Omental fat pad (tissue), 4 donors: ENCODE results near the gene JOSD1. TPM values are rescaled to one million over a fixed set of nuclear protein-coding genes. Genes with fewer than 3 reads are reported as not detected.

Experiments
- ATAC-seq: fragments of 150-250 bp; one replicate; pipeline ENCODE4 v1.9.1; 2016; ENCODE audit warnings: mild to moderate bottlenecking, moderate library complexity; ENCODE audit not compliant: low FRiP score
- DNase-seq: peaks from one replicate; pipeline ENCODE4 v3.0.0-alpha.2; 2019; ENCODE audit warnings: low spot score
- total RNA-seq, 4 donors: library from RNA; depleted of rRNA; stranded (reverse); fragments of >200 nt; gene quantifications; one replicate each; pipeline ENCODE4 v1.1.0, GENCODE V29; 2016
- TF ChIP-seq, protein P1 (sequence below), 3 donors: fragments of 450-650 bp; IDR thresholded peaks; one replicate each; pipeline ENCODE4 v1.5.1; 2016 to 2017; ENCODE audit warnings: antibody characterized with exemption in 3 of 3, mild to moderate bottlenecking in 3 of 3, moderate library complexity in 2 of 3

JOSD1 gene
- total RNA-seq, 4 donors from 2014 or later = 61.9 to 130 (median 66.3) TPM

- ATAC-seq (no peak), DNase-seq (no peak)
- TF ChIP-seq, protein P1, sequence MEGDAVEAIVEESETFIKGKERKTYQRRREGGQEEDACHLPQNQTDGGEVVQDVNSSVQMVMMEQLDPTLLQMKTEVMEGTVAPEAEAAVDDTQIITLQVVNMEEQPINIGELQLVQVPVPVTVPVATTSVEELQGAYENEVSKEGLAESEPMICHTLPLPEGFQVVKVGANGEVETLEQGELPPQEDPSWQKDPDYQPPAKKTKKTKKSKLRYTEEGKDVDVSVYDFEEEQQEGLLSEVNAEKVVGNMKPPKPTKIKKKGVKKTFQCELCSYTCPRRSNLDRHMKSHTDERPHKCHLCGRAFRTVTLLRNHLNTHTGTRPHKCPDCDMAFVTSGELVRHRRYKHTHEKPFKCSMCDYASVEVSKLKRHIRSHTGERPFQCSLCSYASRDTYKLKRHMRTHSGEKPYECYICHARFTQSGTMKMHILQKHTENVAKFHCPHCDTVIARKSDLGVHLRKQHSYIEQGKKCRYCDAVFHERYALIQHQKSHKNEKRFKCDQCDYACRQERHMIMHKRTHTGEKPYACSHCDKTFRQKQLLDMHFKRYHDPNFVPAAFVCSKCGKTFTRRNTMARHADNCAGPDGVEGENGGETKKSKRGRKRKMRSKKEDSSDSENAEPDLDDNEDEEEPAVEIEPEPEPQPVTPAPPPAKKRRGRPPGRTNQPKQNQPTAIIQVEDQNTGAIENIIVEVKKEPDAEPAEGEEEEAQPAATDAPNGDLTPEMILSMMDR (IDR thresholded peaks at IDR 0.05) = no peak
Observed at GRCh38 chr22:38715176-38715764, 14.5 kb upstream of the JOSD1 start.

DNA sequence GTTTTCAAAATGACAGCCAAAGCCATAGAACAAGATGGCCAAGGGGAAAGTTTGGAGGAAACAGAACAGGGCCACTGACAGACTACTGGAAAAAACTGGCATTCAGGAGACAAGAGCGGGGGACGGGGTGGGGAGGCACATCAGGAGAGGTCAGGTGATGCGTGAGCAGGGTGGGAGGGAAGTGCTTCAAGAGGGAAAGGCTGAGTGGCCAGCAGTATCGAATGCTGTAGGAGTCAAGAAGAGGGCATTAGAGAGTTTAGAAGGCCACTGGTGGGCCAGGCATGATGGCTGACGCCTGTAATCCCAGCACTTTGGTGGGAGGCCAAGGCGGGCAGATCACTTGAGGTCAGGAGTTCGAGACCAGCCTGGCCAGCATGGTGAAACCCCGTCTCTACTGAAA is 13.2 kb upstream of the JOSD1 start:
- ATAC-seq (no peak), DNase-seq (no peak)
- TF ChIP-seq, protein P1 (IDR thresholded peaks at IDR 0.05) = no peak

DNA sequence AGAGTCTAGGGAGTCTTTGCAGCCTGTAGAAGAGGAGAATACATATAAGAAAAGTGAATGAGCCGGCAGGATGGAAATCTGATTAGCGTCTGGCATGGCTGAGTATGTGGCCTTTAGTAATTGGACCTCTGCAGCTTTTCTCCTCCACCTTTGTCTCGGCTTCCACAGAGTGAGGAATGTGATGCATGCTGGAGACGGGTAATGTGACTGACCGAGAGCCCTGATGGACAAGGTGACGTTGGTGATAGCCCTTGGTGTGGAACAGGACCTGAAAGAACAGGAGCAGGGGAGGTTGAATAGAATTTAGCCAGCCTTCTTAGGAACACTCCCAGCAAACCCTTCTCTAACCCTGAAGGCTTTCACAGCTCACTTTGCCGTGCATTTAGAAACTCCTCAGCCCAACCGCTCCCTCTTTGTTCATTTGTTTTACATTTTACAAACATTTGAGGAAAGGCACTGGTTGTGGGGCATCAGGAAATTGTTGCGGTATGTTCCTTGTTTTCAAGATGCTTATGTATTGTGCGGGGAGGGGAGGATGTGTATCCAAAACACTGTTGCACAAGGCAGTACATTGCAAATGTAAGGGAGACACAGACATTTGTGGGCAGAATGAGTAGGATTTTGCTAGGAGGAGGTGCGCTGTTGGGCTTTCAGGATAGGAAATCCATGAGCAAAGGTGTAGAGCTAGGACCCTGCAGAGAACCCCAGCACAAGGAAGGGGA is 11.9 kb upstream of the JOSD1 start:
- DNase-seq = no peak
- TF ChIP-seq, protein P1 (IDR thresholded peaks at IDR 0.05) = no peak
- no peak for ATAC-seq

- DNase-seq (no peak), ATAC-seq (no peak)
Observed at GRCh38 chr22:38710866-38711265, 10.1 kb upstream of the JOSD1 start.

GRCh38 chr22:38710351-38710750 is 9.6 kb upstream of the JOSD1 start:
- TF ChIP-seq, protein P1 (IDR thresholded peaks at IDR 0.05) = no peak
- ATAC-seq (no peak), DNase-seq (no peak)

More at GRCh38 chr22:38710866-38711265, 10.1 kb upstream of the JOSD1 start:
- TF ChIP-seq, protein P1 (IDR thresholded peaks at IDR 0.05) = no peak

GRCh38 chr22:38709306-38709705 is 8.6 kb upstream of the JOSD1 start:
- ATAC-seq (no peak), DNase-seq (no peak)
- TF ChIP-seq, protein P1 (IDR thresholded peaks at IDR 0.05) = no peak

DNA sequence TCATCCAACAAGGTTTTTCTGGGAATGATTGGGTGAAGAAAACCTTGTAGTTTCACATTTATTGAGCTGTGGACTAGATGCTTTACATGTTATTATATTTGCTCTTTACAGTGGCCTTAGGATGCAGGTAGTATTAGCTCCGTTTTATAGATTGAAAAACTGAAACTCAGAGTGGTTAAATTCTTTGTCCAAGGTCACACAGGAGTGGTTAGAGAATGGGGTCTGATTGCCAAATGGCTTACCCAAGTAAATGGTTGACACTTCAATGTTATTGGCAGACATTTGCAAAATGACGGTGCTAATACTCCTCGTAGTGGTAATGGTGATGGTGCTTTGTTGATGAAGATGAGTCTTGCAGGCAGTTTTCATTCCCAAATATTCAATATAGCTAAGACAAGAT is 7.2 kb upstream of the JOSD1 start:
- TF ChIP-seq, protein P1 (IDR thresholded peaks at IDR 0.05) = no peak
- DNase-seq = no peak
- no peak for ATAC-seq
